Ascending aorta (tissue), 2 donors: ENCODE results near the gene LRP8. TPM values are rescaled to one million over a fixed set of nuclear protein-coding genes. Genes with fewer than 3 reads are reported as not detected.
"Not testable (repeated sequence)": the region's sequence is repeated elsewhere in the genome, so short reads cannot be mapped to it uniquely, and the experiment has no call there.

Source experiments
- DNase-seq, 2 donors: peaks; one replicate each; pipeline ENCODE4 v3.0.0-alpha.2; 2019; ENCODE audit warnings: low spot score in 2 of 2
- H3K27ac ChIP-seq, 2 donors: fragments of 200-600 bp; sonication (generic); one replicate each; pipeline ENCODE4 v1.5.1; 2016 to 2017; ENCODE audit warnings: mild to moderate bottlenecking in 1 of 2
- H3K27me3 ChIP-seq: fragments of 200-600 bp; sonication (generic); one replicate; pipeline ENCODE4 v1.5.1; 2017
- H3K36me3 ChIP-seq, 2 donors: fragments of 200-600 bp; sonication (generic); one replicate each; pipeline ENCODE4 v1.5.1; 2016
- H3K4me1 ChIP-seq, 2 donors: fragments of 200-600 bp; sonication (generic); one replicate each; pipeline ENCODE4 v1.5.1; 2016 to 2017; ENCODE audit warnings: mild to moderate bottlenecking in 1 of 2
- H3K4me3 ChIP-seq, 2 donors: fragments of 200-600 bp; sonication (generic); one replicate each; pipeline ENCODE4 v1.5.1; 2016 to 2017; ENCODE audit warnings: mild to moderate bottlenecking in 1 of 2
- H3K9me3 ChIP-seq, 2 donors: fragments of 200-600 bp; sonication (generic); one replicate each; pipeline ENCODE4 v1.5.1; 2016
- intact Hi-C: fragments of 100-400 bp; cut with DNase I; formaldehyde crosslinking; loops from one replicate; pipeline ENCODE4 v1.15.1; 2023
- total RNA-seq: library from RNA; depleted of rRNA; stranded (reverse); fragments of >200 nt; gene quantifications from one replicate; pipeline ENCODE4 v1.1.0, GENCODE V29; 2016
- TF ChIP-seq, protein P1 (sequence below), 3 experiments: fragments of 200-600 bp in 2 of 3; fragments of 450-650 bp in 1 of 3; sonication (generic) in 2 of 3; IDR thresholded peaks; one replicate each; pipeline ENCODE4 v1.5.1; 2016 to 2019; ENCODE audit warnings: antibody characterized with exemption in 3 of 3, mild to moderate bottlenecking in 1 of 3, moderate library complexity in 1 of 3

The LRP8 gene
- total RNA-seq, 1 donor from 2014 or later, result 10.0 TPM

DNA sequence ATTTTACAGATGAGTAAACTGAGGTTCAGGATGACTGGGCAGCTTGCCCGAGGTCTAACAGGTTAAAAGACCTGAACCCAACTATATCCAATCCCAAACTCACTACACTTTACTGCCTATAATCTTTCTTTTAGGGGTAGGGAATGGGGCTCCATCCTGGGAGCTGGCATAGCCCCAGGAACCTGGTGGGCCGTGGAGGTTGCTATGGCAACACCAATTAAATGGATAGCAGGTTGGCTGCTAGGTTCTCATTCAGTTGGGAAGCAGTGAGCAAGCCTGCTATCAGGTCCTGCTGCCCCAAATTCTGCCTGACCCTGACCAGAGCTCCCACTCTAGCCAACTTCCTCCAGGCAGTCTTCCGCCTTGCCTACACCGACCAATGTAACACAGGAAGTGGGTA is 40.9 kb downstream of the LRP8 start:
- no peaks in the 10 kb centered on the region for H3K9me3 ChIP-seq
- no peak for DNase-seq
- no peaks in the 10 kb centered on the region for H3K4me1 ChIP-seq
- H3K27me3 ChIP-seq, result no peaks in the 10 kb centered on the region
- intact Hi-C loops, result no loop called here
- no peak overlapping the region for H3K4me3 ChIP-seq
- H3K27ac ChIP-seq, result no peak overlapping the region
- peaks cover 2 to 3% of the 10 kb centered on the region in 2 donors for H3K36me3 ChIP-seq
- TF ChIP-seq, protein P1, sequence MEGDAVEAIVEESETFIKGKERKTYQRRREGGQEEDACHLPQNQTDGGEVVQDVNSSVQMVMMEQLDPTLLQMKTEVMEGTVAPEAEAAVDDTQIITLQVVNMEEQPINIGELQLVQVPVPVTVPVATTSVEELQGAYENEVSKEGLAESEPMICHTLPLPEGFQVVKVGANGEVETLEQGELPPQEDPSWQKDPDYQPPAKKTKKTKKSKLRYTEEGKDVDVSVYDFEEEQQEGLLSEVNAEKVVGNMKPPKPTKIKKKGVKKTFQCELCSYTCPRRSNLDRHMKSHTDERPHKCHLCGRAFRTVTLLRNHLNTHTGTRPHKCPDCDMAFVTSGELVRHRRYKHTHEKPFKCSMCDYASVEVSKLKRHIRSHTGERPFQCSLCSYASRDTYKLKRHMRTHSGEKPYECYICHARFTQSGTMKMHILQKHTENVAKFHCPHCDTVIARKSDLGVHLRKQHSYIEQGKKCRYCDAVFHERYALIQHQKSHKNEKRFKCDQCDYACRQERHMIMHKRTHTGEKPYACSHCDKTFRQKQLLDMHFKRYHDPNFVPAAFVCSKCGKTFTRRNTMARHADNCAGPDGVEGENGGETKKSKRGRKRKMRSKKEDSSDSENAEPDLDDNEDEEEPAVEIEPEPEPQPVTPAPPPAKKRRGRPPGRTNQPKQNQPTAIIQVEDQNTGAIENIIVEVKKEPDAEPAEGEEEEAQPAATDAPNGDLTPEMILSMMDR (IDR thresholded peaks at IDR 0.05), result no peak

- intact Hi-C loops, result no loop called here
Observed at GRCh38 chr1:53285969-53286760, 41.7 kb downstream of the LRP8 start.

GRCh38 chr1:53285546-53285945 is 42.3 kb downstream of the LRP8 start:
- no peaks in the 10 kb centered on the region for H3K4me1 ChIP-seq
- no peak overlapping the region for H3K27ac ChIP-seq
- peaks cover 2 to 3% of the 10 kb centered on the region in 2 donors for H3K36me3 ChIP-seq
- H3K27me3 ChIP-seq, result no peaks in the 10 kb centered on the region
- intact Hi-C loops, result no loop called here
- no peak overlapping the region for H3K4me3 ChIP-seq
- DNase-seq, result no peak
- H3K9me3 ChIP-seq, result no peaks in the 10 kb centered on the region
- TF ChIP-seq, protein P1 (IDR thresholded peaks at IDR 0.05), result no peak

More at GRCh38 chr1:53285969-53286760, 41.7 kb downstream of the LRP8 start:
- no peak overlapping the region for H3K27ac ChIP-seq
- H3K4me1 ChIP-seq, result no peaks in the 10 kb centered on the region
- no peak for DNase-seq
- H3K36me3 ChIP-seq, result peaks cover 2 to 3% of the 10 kb centered on the region in 2 donors
- H3K27me3 ChIP-seq, result no peaks in the 10 kb centered on the region
- no peak overlapping the region for H3K4me3 ChIP-seq
- no peaks in the 10 kb centered on the region for H3K9me3 ChIP-seq
- TF ChIP-seq, protein P1 (IDR thresholded peaks at IDR 0.05), result no peak

DNA sequence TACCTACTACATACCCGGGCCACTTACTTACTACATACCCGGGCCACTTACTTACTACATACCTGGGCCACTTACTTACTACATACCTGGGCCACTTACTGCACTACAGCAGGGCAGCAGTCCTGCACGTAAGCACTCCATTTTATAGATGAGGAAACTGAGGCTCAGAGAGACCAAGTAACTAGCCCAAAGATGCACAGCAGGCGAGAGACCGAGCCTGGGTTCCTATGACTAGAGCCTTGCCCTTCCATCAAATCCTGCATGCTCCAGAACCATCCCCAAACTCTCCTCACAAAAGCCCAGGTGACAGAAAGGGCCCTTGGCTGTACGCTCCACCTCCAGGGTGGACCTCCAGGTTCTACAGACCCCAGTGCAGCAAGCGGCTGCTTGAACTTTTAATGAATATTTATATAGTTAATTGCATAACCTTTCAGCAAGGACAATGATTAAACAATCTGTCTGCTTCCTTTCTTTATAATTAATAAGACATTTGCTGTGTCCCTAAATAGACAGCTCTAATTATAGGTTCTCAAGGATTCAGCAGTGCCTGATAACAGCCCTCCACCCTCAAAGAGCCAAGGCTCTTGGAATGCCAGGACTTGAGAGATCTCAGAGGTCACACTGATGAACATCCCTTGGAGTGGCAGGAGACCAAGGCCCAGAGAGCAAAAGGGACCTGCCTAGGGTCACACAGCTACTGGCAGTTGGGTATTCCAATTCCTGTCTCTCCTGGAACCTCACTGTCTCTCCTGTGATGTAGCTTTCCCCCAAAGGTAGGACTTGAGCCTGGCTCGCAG is 43.4 kb downstream of the LRP8 start:
- Histone ChIP-seq H3K4me3 (no peak overlapping the region), H3K9me3 (no peaks in the 10 kb centered on the region), H3K27me3 (no peaks in the 10 kb centered on the region), H3K36me3 (peaks cover 2 to 3% of the 10 kb centered on the region in 2 donors), H3K27ac (no peak overlapping the region), H3K4me1 (no peaks in the 10 kb centered on the region)
- intact Hi-C loops, result no loop called here
- TF ChIP-seq, protein P1 (IDR thresholded peaks at IDR 0.05), result no peak
- DNase-seq, result no peak

GRCh38 chr1:53283156-53283555 is 44.7 kb downstream of the LRP8 start:
- DNase-seq, H3K36me3 ChIP-seq, H3K27me3 ChIP-seq, intact Hi-C loops, H3K27ac ChIP-seq, H3K4me1 ChIP-seq, H3K4me3 ChIP-seq, H3K9me3 ChIP-seq: not testable (repeated sequence)

- Histone ChIP-seq H3K27ac (no peak overlapping the region), H3K4me3 (no peak overlapping the region), H3K27me3 (no peaks in the 10 kb centered on the region), H3K36me3 (peaks cover 0 to 3% of the 10 kb centered on the region in 2 donors), H3K4me1 (no peaks in the 10 kb centered on the region), H3K9me3 (no peaks in the 10 kb centered on the region)
- TF ChIP-seq, protein P1 (IDR thresholded peaks at IDR 0.05), result no peak
- DNase-seq, result no peak
- intact Hi-C loops, result no loop called here
Observed at GRCh38 chr1:53281133-53281532, 46.7 kb downstream of the LRP8 start.
